Measurements from ENCODE around the gene OBSL1. TPM values are rescaled to one million over a fixed set of nuclear protein-coding genes. Genes with fewer than 3 reads are reported as not detected.
A peak's percentile ranks its signal among the peaks of the same experiment; 100 is the strongest.

The OBSL1 gene
- polyA plus RNA-seq, 1 donor = 92.9 TPM

GRCh38 chr2:219506153-219506801 lies 65.1 kb downstream of the OBSL1 start:
- Histone ChIP-seq H3K4me1 (ENCODE audit: control insufficient read depth, insufficient read depth, low read length) (peaks cover 28% of the 10 kb centered on the region), H3K4me3 (ENCODE audit: low read length) (no peak overlapping the region), H3K27ac (ENCODE audit: low read length) (no peak overlapping the region), H3K36me3 (ENCODE audit: control insufficient read depth, insufficient read depth, low read length) (peaks cover 50% of the 10 kb centered on the region), H3K9me3 (ENCODE audit: control insufficient read depth, low read depth, low read length) (peaks cover 7% of the 10 kb centered on the region), H3K27me3 (ENCODE audit: control insufficient read depth, insufficient read depth, low read length) (peaks cover 27% of the 10 kb centered on the region)
- no CpG with 5 or more reads among the region's 23 CpGs for WGBS (ENCODE audit: insufficient coverage, low lambda C conversion rate)
- no peak for DNase-seq

GRCh38 chr2:219505585-219505984 lies 65.8 kb downstream of the OBSL1 start:
- H3K36me3 ChIP-seq (ENCODE audit: control insufficient read depth, insufficient read depth, low read length) = peaks cover 50% of the 10 kb centered on the region
- DNase-seq = no peak
- no CpG with 5 or more reads among the region's 9 CpGs for WGBS (ENCODE audit: insufficient coverage, low lambda C conversion rate)
- H3K27me3 ChIP-seq (ENCODE audit: control insufficient read depth, insufficient read depth, low read length) = peaks cover 20% of the 10 kb centered on the region
- peaks cover under 1% of the 10 kb centered on the region for H3K9me3 ChIP-seq (ENCODE audit: control insufficient read depth, low read depth, low read length)
- H3K4me1 ChIP-seq (ENCODE audit: control insufficient read depth, insufficient read depth, low read length) = peaks cover 33% of the 10 kb centered on the region
- H3K27ac ChIP-seq (ENCODE audit: low read length) = no peak overlapping the region
- no peak overlapping the region for H3K4me3 ChIP-seq (ENCODE audit: low read length)

GRCh38 chr2:219502618-219503017 lies 68.7 kb downstream of the OBSL1 start:
- peaks cover 28% of the 10 kb centered on the region for H3K4me1 ChIP-seq (ENCODE audit: control insufficient read depth, insufficient read depth, low read length)
- H3K27me3 ChIP-seq (ENCODE audit: control insufficient read depth, insufficient read depth, low read length) = peaks cover 4% of the 10 kb centered on the region
- no peak for DNase-seq
- no peaks in the 10 kb centered on the region for H3K9me3 ChIP-seq (ENCODE audit: control insufficient read depth, low read depth, low read length)
- H3K27ac ChIP-seq (ENCODE audit: low read length) = no peak overlapping the region
- no peak overlapping the region for H3K4me3 ChIP-seq (ENCODE audit: low read length)
- H3K36me3 ChIP-seq (ENCODE audit: control insufficient read depth, insufficient read depth, low read length) = peaks cover 50% of the 10 kb centered on the region

GRCh38 chr2:219501849-219502248 lies 69.5 kb downstream of the OBSL1 start:
- H3K4me3 ChIP-seq (ENCODE audit: low read length) = no peak overlapping the region
- peaks cover 46% of the 10 kb centered on the region for H3K36me3 ChIP-seq (ENCODE audit: control insufficient read depth, insufficient read depth, low read length)

More at GRCh38 chr2:219501849-219502248, 69.5 kb downstream of the OBSL1 start:
- Histone ChIP-seq H3K27ac (ENCODE audit: low read length) (peak overlapping the region; percentile 69), H3K4me1 (ENCODE audit: control insufficient read depth, insufficient read depth, low read length) (peaks cover 36% of the 10 kb centered on the region), H3K27me3 (ENCODE audit: control insufficient read depth, insufficient read depth, low read length) (peaks cover 12% of the 10 kb centered on the region), H3K9me3 (ENCODE audit: control insufficient read depth, low read depth, low read length) (no peaks in the 10 kb centered on the region)
- no CpG with 5 or more reads among the region's 14 CpGs for WGBS (ENCODE audit: insufficient coverage, low lambda C conversion rate)
- no peak for DNase-seq

Other genes starting within 250 kb of the OBSL1 start
- gene RESP18, start 238.8 kb downstream of the OBSL1 start, polyA plus RNA-seq = 0.46 TPM
- 149 TPM for gene DNPEP, start 183.6 kb downstream of the OBSL1 start, polyA plus RNA-seq
- gene DES, start 153.2 kb downstream of the OBSL1 start, polyA plus RNA-seq = 429 TPM
- 35.1 TPM for gene SPEG, start 136.7 kb downstream of the OBSL1 start, polyA plus RNA-seq
- 54.0 TPM for gene GMPPA, start 72.6 kb downstream of the OBSL1 start, polyA plus RNA-seq
- 1.1 TPM for gene ASIC4, start 57.1 kb downstream of the OBSL1 start, polyA plus RNA-seq
- 81.8 TPM for gene CHPF, start 27.7 kb downstream of the OBSL1 start, polyA plus RNA-seq
- 19.9 TPM for gene TMEM198, start 27.5 kb downstream of the OBSL1 start, polyA plus RNA-seq
- gene INHA, start 771 bp upstream of the OBSL1 start, polyA plus RNA-seq = 1.2 TPM
- 28.0 TPM for gene STK11IP, start 26.3 kb upstream of the OBSL1 start, polyA plus RNA-seq
- 3.3 TPM for gene SLC4A3, start 56.1 kb upstream of the OBSL1 start, polyA plus RNA-seq